Stimulated activated naive CD4-positive, alpha-beta T cell treated with Interleukin-2 at 50 U/mL for 16 hours (primary cell): ENCODE measurements around the gene KIF2A.
A peak's percentile ranks its signal among the peaks of the same experiment; 100 is the strongest.

ENCODE experiments used
- DNase-seq: peaks from one replicate; lab custom pipeline; 2025; lab: John Stamatoyannopoulos, UW

Gene KIF2A

GRCh38 chr5:62305715-62306322 is at the start of gene KIF2A:
Gene KIF2A, plus strand, starts transcription at chr5:62306206. Its CDS starts 267 bp downstream, at chr5:62306473.
- DNase-seq: peak; percentile 90

GRCh38 chr5:62257020-62257367 is 49.0 kb upstream of the KIF2A start:
- no peak for DNase-seq

GRCh38 chr5:62258654-62259053 is 47.4 kb upstream of the KIF2A start:
- no peak for DNase-seq

GRCh38 chr5:62259699-62260250 is 46.2 kb upstream of the KIF2A start:
- no peak for DNase-seq

- no peak for DNase-seq
These were observed 45.5 kb upstream of the KIF2A start for GRCh38 chr5:62260513-62260912.

GRCh38 chr5:62263401-62263800 is 42.6 kb upstream of the KIF2A start:
- no peak for DNase-seq

GRCh38 chr5:62265648-62266112 is 40.3 kb upstream of the KIF2A start:
- DNase-seq: no peak

- no peak for DNase-seq
These were observed 39.4 kb upstream of the KIF2A start for GRCh38 chr5:62266573-62266972.

GRCh38 chr5:62268234-62268633 is 37.8 kb upstream of the KIF2A start:
- no peak for DNase-seq

- no peak for DNase-seq
These were observed 37.2 kb upstream of the KIF2A start for GRCh38 chr5:62268792-62269191.

- no peak for DNase-seq
These were observed 34.6 kb upstream of the KIF2A start for GRCh38 chr5:62271370-62271769.

GRCh38 chr5:62271870-62272269 is 34.1 kb upstream of the KIF2A start:
- no peak for DNase-seq

GRCh38 chr5:62273687-62274086 is 32.3 kb upstream of the KIF2A start:
- DNase-seq: no peak

- DNase-seq: no peak
These were observed 30.4 kb upstream of the KIF2A start for GRCh38 chr5:62275581-62275980.

- DNase-seq: no peak
These were observed 24.6 kb upstream of the KIF2A start for GRCh38 chr5:62281411-62281810.

- DNase-seq: no peak
These were observed 23.9 kb upstream of the KIF2A start for GRCh38 chr5:62282064-62282463.

GRCh38 chr5:62283005-62283404 is 23.0 kb upstream of the KIF2A start:
- DNase-seq: no peak

GRCh38 chr5:62283861-62284260 is 22.1 kb upstream of the KIF2A start:
- no peak for DNase-seq

- DNase-seq: peak; percentile 69
These were observed 20.8 kb upstream of the KIF2A start for GRCh38 chr5:62284946-62285891.

- no peak for DNase-seq
These were observed 19.2 kb upstream of the KIF2A start for GRCh38 chr5:62286834-62287233.

GRCh38 chr5:62287237-62287636 is 18.8 kb upstream of the KIF2A start:
- no peak for DNase-seq

- DNase-seq: no peak
These were observed 17.9 kb upstream of the KIF2A start for GRCh38 chr5:62288118-62288517.

GRCh38 chr5:62289813-62290212 is 16.2 kb upstream of the KIF2A start:
- no peak for DNase-seq
